Fibroblast of mammary gland (primary cell): ENCODE results near the gene SYT7.

ENCODE experiments used
- DNase-seq: peaks from one replicate; pipeline ENCODE4 v3.0.0-alpha.2; 2010; ENCODE audit warnings: low read depth
- H3K4me3 ChIP-seq: 2 replicates; pipeline ENCODE4 v1.5.1; 2011; ENCODE audit warnings: low read depth, mild to moderate bottlenecking, low read length, moderate library complexity; ENCODE audit not compliant: control insufficient read depth
- TF ChIP-seq, protein P1 (sequence below): conservative IDR thresholded peaks from 2 replicates; pipeline ENCODE4 v1.5.1; 2011; ENCODE audit warnings: low read depth, low read length, inconsistent platforms; ENCODE audit not compliant: control insufficient read depth, insufficient read depth

Gene SYT7

GRCh38 chr11:61529537-61530225, 51.2 kb downstream of the SYT7 start:
- H3K4me3 ChIP-seq, result no peak overlapping the region
- DNase-seq, result peak; percentile 59
- TF ChIP-seq, protein P1, sequence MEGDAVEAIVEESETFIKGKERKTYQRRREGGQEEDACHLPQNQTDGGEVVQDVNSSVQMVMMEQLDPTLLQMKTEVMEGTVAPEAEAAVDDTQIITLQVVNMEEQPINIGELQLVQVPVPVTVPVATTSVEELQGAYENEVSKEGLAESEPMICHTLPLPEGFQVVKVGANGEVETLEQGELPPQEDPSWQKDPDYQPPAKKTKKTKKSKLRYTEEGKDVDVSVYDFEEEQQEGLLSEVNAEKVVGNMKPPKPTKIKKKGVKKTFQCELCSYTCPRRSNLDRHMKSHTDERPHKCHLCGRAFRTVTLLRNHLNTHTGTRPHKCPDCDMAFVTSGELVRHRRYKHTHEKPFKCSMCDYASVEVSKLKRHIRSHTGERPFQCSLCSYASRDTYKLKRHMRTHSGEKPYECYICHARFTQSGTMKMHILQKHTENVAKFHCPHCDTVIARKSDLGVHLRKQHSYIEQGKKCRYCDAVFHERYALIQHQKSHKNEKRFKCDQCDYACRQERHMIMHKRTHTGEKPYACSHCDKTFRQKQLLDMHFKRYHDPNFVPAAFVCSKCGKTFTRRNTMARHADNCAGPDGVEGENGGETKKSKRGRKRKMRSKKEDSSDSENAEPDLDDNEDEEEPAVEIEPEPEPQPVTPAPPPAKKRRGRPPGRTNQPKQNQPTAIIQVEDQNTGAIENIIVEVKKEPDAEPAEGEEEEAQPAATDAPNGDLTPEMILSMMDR, result no peak

DNA sequence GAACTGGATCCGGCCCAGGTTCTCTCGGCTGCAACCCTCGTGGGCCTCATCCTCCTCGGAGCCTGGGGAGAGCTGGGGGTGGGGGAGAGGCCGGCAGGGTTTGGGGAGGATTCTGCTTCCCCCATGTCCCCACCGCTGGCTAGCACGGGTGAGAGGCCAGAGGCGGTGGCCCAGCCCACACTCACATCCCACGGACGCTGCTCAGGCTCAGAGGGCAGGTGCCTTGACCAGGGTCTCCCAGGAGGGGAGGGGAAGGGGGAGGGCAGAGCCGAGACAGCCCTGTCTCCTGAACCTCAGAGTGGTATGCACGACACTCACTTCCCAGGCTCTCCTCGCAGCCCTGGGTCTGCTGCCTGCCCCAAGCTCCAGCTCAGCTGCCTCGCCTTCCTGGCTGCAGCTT, 52.8 kb downstream of the SYT7 start:
- H3K4me3 ChIP-seq, result no peak overlapping the region
- no peak for DNase-seq
- TF ChIP-seq, protein P1, result no peak

- H3K4me3 ChIP-seq, result no peak overlapping the region
- no peak for DNase-seq
- TF ChIP-seq, protein P1, result no peak
These were observed 53.7 kb downstream of the SYT7 start for GRCh38 chr11:61526956-61527731.

GRCh38 chr11:61526229-61526628, 54.6 kb downstream of the SYT7 start:
- no peak for DNase-seq
- H3K4me3 ChIP-seq, result no peak overlapping the region
- TF ChIP-seq, protein P1, result no peak

GRCh38 chr11:61524963-61525587, 55.8 kb downstream of the SYT7 start:
- no peak for DNase-seq
- TF ChIP-seq, protein P1, result no peak
- no peak overlapping the region for H3K4me3 ChIP-seq

DNA sequence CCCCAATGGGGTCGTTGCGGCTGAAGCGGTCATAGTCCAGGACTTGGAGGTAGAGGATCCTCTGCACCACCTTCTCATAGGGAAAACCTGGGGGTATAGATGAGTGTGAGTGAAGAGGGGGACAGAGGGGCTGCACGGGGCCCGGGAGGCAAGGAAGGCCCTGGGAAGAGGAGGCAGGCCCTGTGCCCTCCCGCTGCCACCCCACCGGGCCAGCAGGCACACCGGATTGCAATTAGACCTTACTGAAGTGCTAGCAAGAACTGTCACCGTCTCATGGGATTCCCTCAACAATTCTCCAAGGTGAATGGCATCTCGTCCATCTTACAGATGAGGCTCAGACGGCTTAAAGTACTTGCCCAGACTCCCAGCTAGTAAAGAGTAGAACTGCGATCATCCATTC, 56.4 kb downstream of the SYT7 start:
- H3K4me3 ChIP-seq, result no peak overlapping the region
- no peak for DNase-seq
- TF ChIP-seq, protein P1, result no peak
